ENCODE data around the gene TM4SF20.
"Not testable (repeated sequence)": the region's sequence is repeated elsewhere in the genome, so short reads cannot be mapped to it uniquely, and the experiment has no call there.

TM4SF20 gene

DNA sequence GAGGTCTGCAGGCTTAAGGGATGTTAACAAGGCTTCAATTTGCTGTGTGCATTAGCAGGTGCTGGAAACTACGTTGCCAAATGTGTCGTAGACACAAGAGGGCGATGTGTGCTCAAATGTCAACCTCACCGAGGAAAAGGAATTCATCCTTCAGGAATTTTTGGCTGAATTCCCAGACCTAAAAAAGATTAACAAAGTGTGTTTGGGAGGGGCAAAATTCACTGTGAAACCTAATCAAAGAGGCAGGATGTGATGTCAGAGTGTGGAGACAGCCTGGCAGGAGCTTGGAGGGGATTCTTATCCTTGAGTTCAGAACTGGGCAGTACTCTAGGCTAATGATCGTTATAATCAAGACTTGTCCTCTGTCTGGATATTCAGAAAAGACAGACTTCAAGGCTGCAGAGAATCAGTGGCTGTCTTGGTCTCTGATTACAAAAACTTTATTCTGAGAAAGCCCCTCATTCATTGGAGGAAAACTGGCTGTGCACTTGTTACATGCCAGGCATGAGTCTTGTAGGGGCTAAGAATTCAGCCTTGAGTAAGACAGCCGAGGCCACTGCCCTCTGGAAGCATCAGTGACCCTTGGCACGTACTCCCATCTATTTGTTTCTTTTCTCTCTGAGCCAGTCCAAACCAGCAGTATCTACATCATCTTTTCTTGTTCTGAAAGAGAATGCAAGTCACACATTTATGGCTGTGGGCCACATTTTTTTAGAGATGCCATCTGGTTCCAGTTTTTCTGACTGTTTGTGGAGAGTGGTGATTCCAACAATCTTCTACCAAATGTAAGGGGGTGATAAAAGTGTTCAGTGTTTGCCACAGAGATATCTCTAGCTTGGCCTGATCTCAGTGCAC is 27.3 kb upstream of the TM4SF20 start:
- Mint-ChIP-seq H3K9me3 (no peaks in the 10 kb centered on the region), H3K36me3 (ENCODE audit: low read depth) (no peaks in the 10 kb centered on the region), H3K27me3 (ENCODE audit: low read depth) (no peaks in the 10 kb centered on the region), H3K27ac (no peak overlapping the region), H3K4me1 (ENCODE audit: low read depth) (peaks cover 11% of the 10 kb centered on the region), H3K4me3 (no peak overlapping the region)

- Mint-ChIP-seq H3K9me3 (no peaks in the 10 kb centered on the region), H3K27ac (no peak overlapping the region), H3K4me3 (no peak overlapping the region), H3K27me3 (ENCODE audit: low read depth) (no peaks in the 10 kb centered on the region), H3K36me3 (ENCODE audit: low read depth) (no peaks in the 10 kb centered on the region), H3K4me1 (ENCODE audit: low read depth) (peaks cover 4% of the 10 kb centered on the region)
These were observed 25.6 kb upstream of the TM4SF20 start for GRCh38 chr2:227404585-227405271.

- Mint-ChIP-seq H3K27me3 (ENCODE audit: low read depth) (no peaks in the 10 kb centered on the region), H3K4me3 (no peak overlapping the region), H3K4me1 (ENCODE audit: low read depth) (peaks cover 4% of the 10 kb centered on the region), H3K27ac (no peak overlapping the region), H3K36me3 (ENCODE audit: low read depth) (no peaks in the 10 kb centered on the region), H3K9me3 (no peaks in the 10 kb centered on the region)
These were observed 23.9 kb upstream of the TM4SF20 start for GRCh38 chr2:227402959-227403358.

- H3K27ac Mint-ChIP-seq: no peak overlapping the region
- H3K27me3 Mint-ChIP-seq (ENCODE audit: low read depth): no peaks in the 10 kb centered on the region
- H3K4me3 Mint-ChIP-seq: no peak overlapping the region
- no peaks in the 10 kb centered on the region for H3K9me3 Mint-ChIP-seq
- no peaks in the 10 kb centered on the region for H3K36me3 Mint-ChIP-seq (ENCODE audit: low read depth)
- H3K4me1 Mint-ChIP-seq (ENCODE audit: low read depth): peaks cover 6% of the 10 kb centered on the region
These were observed 23.2 kb upstream of the TM4SF20 start for GRCh38 chr2:227402321-227402720.

DNA sequence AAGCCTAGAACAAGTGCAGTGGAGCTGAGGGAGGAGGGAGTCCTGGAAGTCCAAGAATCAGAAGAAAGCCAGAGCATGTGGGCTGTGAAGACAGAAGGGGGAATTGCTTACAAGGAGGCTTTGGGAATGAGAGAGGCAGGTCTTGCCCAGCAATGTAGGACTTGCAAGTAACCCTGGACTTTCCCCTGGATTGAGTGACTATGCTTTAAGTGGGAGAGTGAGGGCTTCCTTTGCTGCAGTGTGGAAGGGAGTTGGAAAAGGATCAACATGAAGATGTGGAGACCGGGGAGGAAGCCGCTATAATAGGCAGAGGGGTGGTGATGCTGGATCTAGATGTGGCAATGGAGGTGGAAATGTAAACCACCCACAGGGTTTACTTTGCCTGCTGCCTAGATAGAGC is 22.4 kb upstream of the TM4SF20 start:
- no peaks in the 10 kb centered on the region for H3K9me3 Mint-ChIP-seq
- H3K27ac Mint-ChIP-seq: no peak overlapping the region
- H3K4me1 Mint-ChIP-seq (ENCODE audit: low read depth): peaks cover 6% of the 10 kb centered on the region
- no peaks in the 10 kb centered on the region for H3K36me3 Mint-ChIP-seq (ENCODE audit: low read depth)
- no peak overlapping the region for H3K4me3 Mint-ChIP-seq
- no peaks in the 10 kb centered on the region for H3K27me3 Mint-ChIP-seq (ENCODE audit: low read depth)

GRCh38 chr2:227398684-227399670 is 19.9 kb upstream of the TM4SF20 start:
- H3K27ac Mint-ChIP-seq: no peak overlapping the region
- peaks cover 1% of the 10 kb centered on the region for H3K4me1 Mint-ChIP-seq (ENCODE audit: low read depth)
- H3K4me3 Mint-ChIP-seq: no peak overlapping the region
- H3K9me3 Mint-ChIP-seq: no peaks in the 10 kb centered on the region
- no peaks in the 10 kb centered on the region for H3K27me3 Mint-ChIP-seq (ENCODE audit: low read depth)
- H3K36me3 Mint-ChIP-seq (ENCODE audit: low read depth): no peaks in the 10 kb centered on the region

DNA sequence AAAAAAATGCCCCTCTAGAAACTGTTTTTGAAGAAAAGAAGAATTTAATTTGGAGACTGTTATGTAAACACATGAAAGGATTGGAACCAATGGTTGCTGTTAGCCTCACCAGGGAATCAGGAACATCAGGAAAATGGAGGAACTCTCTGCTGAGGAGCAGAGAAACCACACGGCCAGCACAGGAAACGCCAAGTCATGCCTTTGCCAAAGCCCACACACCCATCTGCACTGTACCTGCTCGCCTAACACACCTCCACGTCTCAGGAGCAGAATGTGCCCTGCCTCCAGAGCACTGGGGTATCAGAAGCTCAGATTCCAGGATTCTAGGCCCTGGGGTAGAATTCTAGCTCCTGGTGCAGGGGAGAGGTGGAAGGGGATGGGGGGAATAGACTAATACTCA is 18.5 kb upstream of the TM4SF20 start:
- H3K27me3 Mint-ChIP-seq (ENCODE audit: low read depth): no peaks in the 10 kb centered on the region
- H3K4me1 Mint-ChIP-seq (ENCODE audit: low read depth): peaks cover 1% of the 10 kb centered on the region
- H3K27ac Mint-ChIP-seq: no peak overlapping the region
- H3K9me3 Mint-ChIP-seq: no peaks in the 10 kb centered on the region
- no peaks in the 10 kb centered on the region for H3K36me3 Mint-ChIP-seq (ENCODE audit: low read depth)
- H3K4me3 Mint-ChIP-seq: no peak overlapping the region

GRCh38 chr2:227395556-227395955 is 16.4 kb upstream of the TM4SF20 start:
- Mint-ChIP-seq H3K36me3 (ENCODE audit: low read depth) (no peaks in the 10 kb centered on the region), H3K4me1 (ENCODE audit: low read depth) (peaks cover 1% of the 10 kb centered on the region), H3K9me3 (no peaks in the 10 kb centered on the region), H3K27me3 (ENCODE audit: low read depth) (no peaks in the 10 kb centered on the region), H3K27ac (no peak overlapping the region), H3K4me3 (no peak overlapping the region)

DNA sequence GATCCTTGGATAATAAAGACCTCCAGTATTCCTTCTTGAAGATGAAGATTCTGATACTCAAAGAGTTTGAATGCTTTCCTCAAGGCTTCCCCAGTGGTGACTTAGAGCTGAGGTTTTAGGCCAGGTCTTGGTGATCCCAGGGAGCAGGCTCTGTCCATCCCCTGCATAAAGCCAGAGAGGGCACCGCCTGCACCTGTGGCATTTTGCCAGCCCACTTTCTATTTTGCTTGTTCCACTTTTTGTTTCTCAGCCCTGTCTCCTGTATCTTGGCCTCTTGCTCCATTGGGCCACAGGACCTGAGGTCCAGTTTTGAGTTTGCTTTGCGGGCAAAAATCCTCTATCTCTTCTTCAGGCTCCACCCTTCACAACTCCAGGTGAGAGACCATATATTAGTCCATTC is 15.3 kb upstream of the TM4SF20 start:
- Mint-ChIP-seq H3K4me1 (ENCODE audit: low read depth) (peaks cover 1% of the 10 kb centered on the region), H3K27ac (no peak overlapping the region), H3K9me3 (no peaks in the 10 kb centered on the region), H3K4me3 (no peak overlapping the region), H3K36me3 (ENCODE audit: low read depth) (no peaks in the 10 kb centered on the region), H3K27me3 (ENCODE audit: low read depth) (no peaks in the 10 kb centered on the region)

GRCh38 chr2:227390468-227391256 is 11.6 kb upstream of the TM4SF20 start:
- Mint-ChIP-seq H3K9me3 (no peaks in the 10 kb centered on the region), H3K27me3 (ENCODE audit: low read depth) (no peaks in the 10 kb centered on the region), H3K4me3 (no peak overlapping the region), H3K27ac (no peak overlapping the region), H3K36me3 (ENCODE audit: low read depth) (no peaks in the 10 kb centered on the region), H3K4me1 (ENCODE audit: low read depth) (no peaks in the 10 kb centered on the region)

GRCh38 chr2:227389661-227390060 is 10.6 kb upstream of the TM4SF20 start:
- Mint-ChIP-seq H3K4me1 (ENCODE audit: low read depth) (no peaks in the 10 kb centered on the region), H3K27ac (no peak overlapping the region), H3K4me3 (no peak overlapping the region), H3K27me3 (ENCODE audit: low read depth) (no peaks in the 10 kb centered on the region), H3K9me3 (no peaks in the 10 kb centered on the region), H3K36me3 (ENCODE audit: low read depth) (no peaks in the 10 kb centered on the region)

DNA sequence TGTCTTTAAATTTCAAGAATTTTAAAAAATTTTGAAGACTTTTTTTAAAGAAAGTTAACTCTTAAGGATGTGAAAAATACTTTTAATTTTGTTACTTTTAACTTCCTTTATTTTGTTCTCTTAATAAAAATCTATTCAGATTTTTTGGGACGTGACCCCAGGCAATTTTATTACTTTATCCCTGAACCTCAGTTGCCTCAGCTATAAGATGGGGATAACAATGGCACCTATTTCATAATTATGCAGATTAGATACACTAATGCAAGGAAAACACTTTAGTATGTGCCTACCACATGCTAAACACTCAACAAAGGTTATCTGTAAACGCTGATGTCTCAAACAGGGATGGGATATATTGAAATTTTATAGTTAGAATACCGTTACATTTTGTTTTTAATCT is 10.1 kb upstream of the TM4SF20 start:
- no peaks in the 10 kb centered on the region for H3K9me3 Mint-ChIP-seq
- no peaks in the 10 kb centered on the region for H3K4me1 Mint-ChIP-seq (ENCODE audit: low read depth)
- no peaks in the 10 kb centered on the region for H3K27me3 Mint-ChIP-seq (ENCODE audit: low read depth)
- H3K27ac Mint-ChIP-seq: no peak overlapping the region
- H3K4me3 Mint-ChIP-seq: no peak overlapping the region
- no peaks in the 10 kb centered on the region for H3K36me3 Mint-ChIP-seq (ENCODE audit: low read depth)

- Mint-ChIP-seq H3K4me1 (ENCODE audit: low read depth) (no peaks in the 10 kb centered on the region), H3K27ac (no peak overlapping the region), H3K9me3 (no peaks in the 10 kb centered on the region), H3K4me3 (no peak overlapping the region), H3K36me3 (ENCODE audit: low read depth) (no peaks in the 10 kb centered on the region), H3K27me3 (ENCODE audit: low read depth) (no peaks in the 10 kb centered on the region)
These were observed 9.5 kb upstream of the TM4SF20 start for GRCh38 chr2:227388537-227389011.

GRCh38 chr2:227387583-227387982 is 8.5 kb upstream of the TM4SF20 start, which contains the start of gene SCYGR1:
TSS of gene SCYGR1 (minus strand) at chr2:227387949. CDS start at chr2:227387949, 0 bp downstream.
- H3K27ac Mint-ChIP-seq; H3K4me1 Mint-ChIP-seq (ENCODE audit: low read depth); H3K9me3 Mint-ChIP-seq; H3K4me3 Mint-ChIP-seq; H3K27me3 Mint-ChIP-seq (ENCODE audit: low read depth); H3K36me3 Mint-ChIP-seq (ENCODE audit: low read depth): not testable (repeated sequence)
